Stromal cell of bone marrow (primary cell): Measurements from ENCODE around the gene SLC16A5.
"Not testable (repeated sequence)": the region's sequence is repeated elsewhere in the genome, so short reads cannot be mapped to it uniquely, and the experiment has no call there.

Experiments used
- DNase-seq: peaks from one replicate; pipeline ENCODE4 v3.0.0-alpha.2; 2012; ENCODE audit warnings: low read depth

Gene SLC16A5

GRCh38 chr17:75133607-75134347 is 46.0 kb downstream of the SLC16A5 start:
- not testable (repeated sequence) for DNase-seq

- DNase-seq: no peak
These were observed 47.7 kb downstream of the SLC16A5 start for GRCh38 chr17:75135452-75135851.

- no peak for DNase-seq
These were observed 48.2 kb downstream of the SLC16A5 start for GRCh38 chr17:75135946-75136345.

GRCh38 chr17:75137762-75138161 is 50.0 kb downstream of the SLC16A5 start:
- DNase-seq: not testable (repeated sequence)

- no peak for DNase-seq
These were observed 50.8 kb downstream of the SLC16A5 start for GRCh38 chr17:75138519-75138918.

- DNase-seq: no peak
These were observed 54.6 kb downstream of the SLC16A5 start for GRCh38 chr17:75142236-75142971.

GRCh38 chr17:75144816-75145512 is 57.2 kb downstream of the SLC16A5 start:
- no peak for DNase-seq

GRCh38 chr17:75146592-75146991 is 58.8 kb downstream of the SLC16A5 start:
- DNase-seq: no peak

- DNase-seq: no peak
These were observed 60.3 kb downstream of the SLC16A5 start for GRCh38 chr17:75147878-75148546.

GRCh38 chr17:75151930-75152329 is 64.2 kb downstream of the SLC16A5 start:
- DNase-seq: no peak

- no peak for DNase-seq
These were observed 64.8 kb downstream of the SLC16A5 start for GRCh38 chr17:75152523-75152921.

- no peak for DNase-seq
These were observed 65.4 kb downstream of the SLC16A5 start for GRCh38 chr17:75152922-75153779.

GRCh38 chr17:75153780-75154194 is 66.0 kb downstream of the SLC16A5 start:
- DNase-seq: no peak

- DNase-seq: peak; percentile 98
These were observed 66.7 kb downstream of the SLC16A5 start, which contains the start of gene JPT1 for GRCh38 chr17:75154195-75155106. JPT1 (minus strand) TSS chr17:75154512; CDS start chr17:75154397, 115 bp downstream.

- DNase-seq: no peak
These were observed 67.4 kb downstream of the SLC16A5 start for GRCh38 chr17:75155191-75155601.
